Choroid plexus epithelial cell (primary cell): ENCODE measurements around the gene LOXHD1.

Experiments used
- DNase-seq: peaks from one replicate; pipeline ENCODE4 v3.0.0-alpha.2; 2010; ENCODE audit warnings: low read depth
- H3K4me3 ChIP-seq: 2 replicates; pipeline ENCODE4 v1.5.1; 2011; ENCODE audit warnings: low read depth, mild to moderate bottlenecking, control low read depth, low read length, moderate library complexity
- TF ChIP-seq, protein P1 (sequence below): conservative IDR thresholded peaks from 2 replicates; pipeline ENCODE4 v1.5.1; 2011; ENCODE audit warnings: low read depth, mild to moderate bottlenecking, control low read depth, inconsistent platforms, low read length, moderate library complexity

LOXHD1 gene

GRCh38 chr18:46676182-46676835 lies 19.3 kb upstream of the LOXHD1 start:
- no peak overlapping the region for H3K4me3 ChIP-seq
- peak; percentile 5 for DNase-seq
- TF ChIP-seq, protein P1, sequence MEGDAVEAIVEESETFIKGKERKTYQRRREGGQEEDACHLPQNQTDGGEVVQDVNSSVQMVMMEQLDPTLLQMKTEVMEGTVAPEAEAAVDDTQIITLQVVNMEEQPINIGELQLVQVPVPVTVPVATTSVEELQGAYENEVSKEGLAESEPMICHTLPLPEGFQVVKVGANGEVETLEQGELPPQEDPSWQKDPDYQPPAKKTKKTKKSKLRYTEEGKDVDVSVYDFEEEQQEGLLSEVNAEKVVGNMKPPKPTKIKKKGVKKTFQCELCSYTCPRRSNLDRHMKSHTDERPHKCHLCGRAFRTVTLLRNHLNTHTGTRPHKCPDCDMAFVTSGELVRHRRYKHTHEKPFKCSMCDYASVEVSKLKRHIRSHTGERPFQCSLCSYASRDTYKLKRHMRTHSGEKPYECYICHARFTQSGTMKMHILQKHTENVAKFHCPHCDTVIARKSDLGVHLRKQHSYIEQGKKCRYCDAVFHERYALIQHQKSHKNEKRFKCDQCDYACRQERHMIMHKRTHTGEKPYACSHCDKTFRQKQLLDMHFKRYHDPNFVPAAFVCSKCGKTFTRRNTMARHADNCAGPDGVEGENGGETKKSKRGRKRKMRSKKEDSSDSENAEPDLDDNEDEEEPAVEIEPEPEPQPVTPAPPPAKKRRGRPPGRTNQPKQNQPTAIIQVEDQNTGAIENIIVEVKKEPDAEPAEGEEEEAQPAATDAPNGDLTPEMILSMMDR = no peak

DNA sequence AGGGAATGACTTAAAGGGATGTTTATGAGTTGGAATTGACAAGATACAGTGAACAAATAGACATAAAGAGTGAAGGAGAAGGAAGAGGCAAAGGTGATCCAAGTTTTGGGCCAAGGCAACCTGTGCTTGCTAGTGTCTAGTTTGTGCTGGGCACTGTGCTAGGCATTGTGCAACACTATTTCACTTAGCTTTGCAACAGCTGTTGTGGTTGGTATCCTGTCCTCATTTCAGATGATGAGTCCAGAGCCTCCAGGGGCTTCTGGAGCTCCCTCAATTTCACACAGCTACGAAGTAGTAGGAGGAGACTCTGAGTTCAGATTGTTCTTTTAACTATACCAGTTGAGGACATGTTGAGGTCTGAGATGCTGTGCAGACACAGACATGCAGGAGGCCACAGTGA lies 18.1 kb upstream of the LOXHD1 start:
- no peak for DNase-seq
- TF ChIP-seq, protein P1 = no peak
- no peak overlapping the region for H3K4me3 ChIP-seq

- TF ChIP-seq, protein P1 = no peak
- no peak for DNase-seq
- no peak overlapping the region for H3K4me3 ChIP-seq
Observed at GRCh38 chr18:46672062-46672970, 15.3 kb upstream of the LOXHD1 start.

DNA sequence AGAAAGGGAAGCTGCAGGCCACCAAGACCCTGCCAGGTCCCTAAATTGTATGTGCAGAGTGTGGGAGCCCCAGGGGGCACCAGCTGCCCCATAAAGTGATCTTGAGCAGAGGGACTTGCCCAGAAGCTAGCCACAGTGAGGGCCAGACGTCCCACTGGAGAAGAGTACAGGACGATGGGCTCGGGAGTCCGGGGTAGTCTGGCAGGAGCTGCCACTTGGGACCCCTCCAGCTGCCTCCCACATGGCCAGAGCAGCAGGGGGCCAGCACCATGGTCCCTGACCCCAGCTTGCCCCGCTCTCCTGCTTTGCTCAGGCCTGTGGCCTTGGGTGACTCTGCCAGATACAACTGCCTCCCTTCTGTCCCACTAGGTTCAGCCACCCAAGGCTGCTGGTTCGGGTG lies 11.7 kb upstream of the LOXHD1 start:
- no peak for DNase-seq
- TF ChIP-seq, protein P1 = no peak
- no peak overlapping the region for H3K4me3 ChIP-seq

DNA sequence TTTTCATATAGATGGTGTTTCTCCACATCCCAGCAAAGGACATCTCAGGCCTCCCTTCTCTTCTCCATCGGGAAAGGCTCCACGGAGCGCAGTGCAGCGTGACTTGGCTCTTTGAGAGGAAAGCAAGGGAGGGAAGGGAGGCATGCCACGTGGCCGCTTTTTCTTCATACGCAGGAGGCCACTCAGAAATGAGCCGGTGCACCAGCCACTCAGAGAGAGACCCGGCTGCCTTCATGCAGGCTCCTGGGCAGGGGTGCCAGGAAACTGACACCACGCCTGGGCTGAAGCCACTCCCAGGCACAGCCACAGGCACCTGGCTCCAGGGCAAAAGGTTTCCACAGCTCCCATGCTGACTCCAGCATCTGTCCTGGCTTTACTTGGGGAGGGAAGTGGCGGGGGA lies 11.1 kb upstream of the LOXHD1 start:
- no peak for DNase-seq
- TF ChIP-seq, protein P1 = no peak
- no peak overlapping the region for H3K4me3 ChIP-seq

GRCh38 chr18:46663539-46663938 lies 6.5 kb upstream of the LOXHD1 start:
- TF ChIP-seq, protein P1 = no peak
- DNase-seq = no peak
- no peak overlapping the region for H3K4me3 ChIP-seq
